DND-41 (cell line): ENCODE data around the gene ZNF860.

Source experiments
- EZH2 ChIP-seq: IDR thresholded peaks from 3 replicates; pipeline ENCODE4 v1.6.1; 2012; ENCODE audit warnings: borderline replicate concordance, low read depth, mild to moderate bottlenecking, moderate library complexity, low read length, inconsistent platforms; ENCODE audit not compliant: severe bottlenecking
- TF ChIP-seq, protein P1 (sequence below): IDR thresholded peaks from 2 replicates; pipeline ENCODE4 v1.5.1; 2012; ENCODE audit warnings: borderline replicate concordance, low read length, moderate library complexity, mild to moderate bottlenecking; ENCODE audit not compliant: poor library complexity, severe bottlenecking; ENCODE audit errors: extremely low read depth

DNA sequence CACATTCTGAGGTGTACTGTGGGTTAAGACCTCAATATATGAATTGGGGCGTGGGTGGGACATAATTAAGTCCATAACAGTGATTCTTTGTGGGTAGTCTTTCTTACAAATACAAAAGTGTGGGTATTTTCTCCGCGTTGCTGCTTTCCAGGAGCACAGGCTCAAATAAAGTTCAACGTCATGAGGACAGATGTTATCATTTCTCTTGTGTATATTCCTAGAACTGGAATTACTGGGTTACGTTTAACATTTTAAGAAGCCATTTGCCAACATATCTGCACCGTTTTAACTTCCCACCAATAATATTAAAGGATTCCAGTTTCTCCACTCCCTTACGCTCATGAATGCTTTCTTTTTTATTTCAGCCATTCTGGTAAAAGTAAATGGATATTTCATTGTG is 39.6 kb downstream of the ZNF860 start:
- TF ChIP-seq, protein P1, sequence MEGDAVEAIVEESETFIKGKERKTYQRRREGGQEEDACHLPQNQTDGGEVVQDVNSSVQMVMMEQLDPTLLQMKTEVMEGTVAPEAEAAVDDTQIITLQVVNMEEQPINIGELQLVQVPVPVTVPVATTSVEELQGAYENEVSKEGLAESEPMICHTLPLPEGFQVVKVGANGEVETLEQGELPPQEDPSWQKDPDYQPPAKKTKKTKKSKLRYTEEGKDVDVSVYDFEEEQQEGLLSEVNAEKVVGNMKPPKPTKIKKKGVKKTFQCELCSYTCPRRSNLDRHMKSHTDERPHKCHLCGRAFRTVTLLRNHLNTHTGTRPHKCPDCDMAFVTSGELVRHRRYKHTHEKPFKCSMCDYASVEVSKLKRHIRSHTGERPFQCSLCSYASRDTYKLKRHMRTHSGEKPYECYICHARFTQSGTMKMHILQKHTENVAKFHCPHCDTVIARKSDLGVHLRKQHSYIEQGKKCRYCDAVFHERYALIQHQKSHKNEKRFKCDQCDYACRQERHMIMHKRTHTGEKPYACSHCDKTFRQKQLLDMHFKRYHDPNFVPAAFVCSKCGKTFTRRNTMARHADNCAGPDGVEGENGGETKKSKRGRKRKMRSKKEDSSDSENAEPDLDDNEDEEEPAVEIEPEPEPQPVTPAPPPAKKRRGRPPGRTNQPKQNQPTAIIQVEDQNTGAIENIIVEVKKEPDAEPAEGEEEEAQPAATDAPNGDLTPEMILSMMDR = no peak
- no peak for TF ChIP-seq EZH2
